NCI-H2029 (cell line): ENCODE results near the gene UNC93A.
"Not testable (repeated sequence)": the region's sequence is repeated elsewhere in the genome, so short reads cannot be mapped to it uniquely, and the experiment has no call there.

Source experiments
- DNase-seq: peaks from one replicate; lab custom pipeline; 2025; lab: John Stamatoyannopoulos, UW

Gene UNC93A

DNA sequence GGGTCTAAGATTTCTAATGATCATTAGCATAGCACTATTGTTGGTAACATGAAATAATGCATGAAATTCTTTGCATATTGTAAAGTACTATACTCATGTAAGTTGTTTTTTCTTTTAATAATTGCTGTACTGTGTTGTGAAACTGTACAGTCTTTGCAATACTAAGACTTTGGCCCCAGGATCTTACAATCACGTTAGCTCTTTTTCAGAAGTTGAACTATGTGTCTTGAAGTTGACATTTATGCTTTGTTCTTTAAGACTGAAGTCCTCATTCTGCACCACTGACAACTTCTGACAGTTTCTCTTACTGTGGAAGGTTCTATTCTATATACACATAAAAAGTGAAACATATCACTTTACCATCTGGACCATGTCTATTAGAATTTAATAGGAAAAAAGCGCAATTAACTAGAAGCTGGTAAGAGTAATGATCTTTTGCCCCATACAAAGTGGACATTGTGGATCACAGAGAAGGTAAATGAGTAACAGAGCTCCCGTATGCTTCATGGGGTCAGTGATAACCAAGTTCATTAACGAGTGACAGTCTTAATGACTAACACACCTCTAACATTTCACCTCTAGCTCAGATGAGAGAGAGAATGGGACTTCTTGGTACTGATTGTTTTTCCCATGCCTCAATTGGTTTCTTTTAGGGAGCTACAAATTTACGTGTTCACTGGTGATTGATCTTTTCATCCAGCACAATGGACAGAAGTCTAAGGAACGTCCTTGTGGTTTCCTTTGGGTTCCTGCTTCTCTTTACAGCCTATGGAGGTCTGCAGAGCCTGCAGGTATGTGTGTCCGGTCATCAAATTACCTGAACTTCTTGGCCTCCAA, at the start of gene UNC93A:
TSS of gene UNC93A (plus strand) at position 530 of the 837 bp plus-strand sequence. CDS start at position 705, 175 bp downstream.
- no peak for DNase-seq

DNA sequence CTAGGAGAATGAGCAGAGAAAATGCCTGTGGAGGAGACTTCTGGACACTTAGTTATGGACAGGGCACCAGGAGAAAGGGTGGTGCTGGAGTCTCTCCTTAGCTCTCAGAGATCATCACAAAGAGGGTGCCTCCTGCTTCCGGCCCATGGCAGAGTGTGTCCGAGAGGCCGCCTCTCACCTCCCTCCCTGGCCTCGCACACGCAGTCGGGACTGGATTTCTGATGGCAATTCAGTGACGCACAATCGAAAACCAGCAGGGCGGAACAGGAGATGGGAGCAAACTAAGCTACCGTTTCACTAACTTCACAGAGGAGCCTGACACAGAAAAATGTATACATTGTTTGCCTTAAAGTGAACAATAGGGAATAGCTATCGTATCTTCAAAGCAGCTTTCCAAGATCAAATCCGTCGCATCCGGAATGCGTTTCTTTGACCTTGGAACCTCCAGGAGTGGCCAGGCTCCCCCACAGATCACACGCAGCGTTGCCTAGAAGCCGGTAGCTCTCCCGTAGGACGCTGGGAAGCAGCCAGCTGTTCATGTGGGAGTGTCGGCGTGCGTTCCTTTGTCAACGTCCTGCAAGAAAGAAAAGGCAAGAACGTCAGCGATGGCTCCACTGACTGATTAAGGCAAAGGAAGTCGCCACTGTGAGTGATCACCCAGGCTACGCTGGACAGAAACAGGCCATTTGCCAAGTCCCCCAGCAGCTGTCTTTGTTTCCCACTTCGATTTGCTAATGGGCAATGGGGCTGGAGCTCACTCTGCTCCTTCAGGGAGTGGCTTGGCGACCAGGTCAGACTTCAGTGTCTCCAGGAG, 49.6 kb upstream of the UNC93A start:
- DNase-seq, result not testable (repeated sequence)

DNA sequence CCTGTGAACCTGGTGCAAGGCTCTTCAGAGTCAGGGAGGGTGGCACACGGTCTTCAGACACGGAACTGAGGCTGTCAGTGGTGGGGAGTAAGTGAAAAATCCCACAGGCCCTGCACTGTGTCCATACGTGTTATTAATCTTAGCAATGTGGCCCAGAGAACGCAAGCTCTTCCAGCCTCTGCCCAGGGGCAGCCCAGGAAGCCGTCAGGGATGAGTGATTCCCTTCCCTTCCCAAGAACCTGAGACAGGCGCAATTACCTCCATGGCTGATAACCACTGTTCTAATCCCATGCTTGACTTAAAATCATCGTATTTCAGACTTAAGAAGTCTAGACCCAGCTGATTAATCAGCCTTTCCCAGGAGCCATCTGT, 49.0 kb upstream of the UNC93A start:
- DNase-seq, result not testable (repeated sequence)

DNA sequence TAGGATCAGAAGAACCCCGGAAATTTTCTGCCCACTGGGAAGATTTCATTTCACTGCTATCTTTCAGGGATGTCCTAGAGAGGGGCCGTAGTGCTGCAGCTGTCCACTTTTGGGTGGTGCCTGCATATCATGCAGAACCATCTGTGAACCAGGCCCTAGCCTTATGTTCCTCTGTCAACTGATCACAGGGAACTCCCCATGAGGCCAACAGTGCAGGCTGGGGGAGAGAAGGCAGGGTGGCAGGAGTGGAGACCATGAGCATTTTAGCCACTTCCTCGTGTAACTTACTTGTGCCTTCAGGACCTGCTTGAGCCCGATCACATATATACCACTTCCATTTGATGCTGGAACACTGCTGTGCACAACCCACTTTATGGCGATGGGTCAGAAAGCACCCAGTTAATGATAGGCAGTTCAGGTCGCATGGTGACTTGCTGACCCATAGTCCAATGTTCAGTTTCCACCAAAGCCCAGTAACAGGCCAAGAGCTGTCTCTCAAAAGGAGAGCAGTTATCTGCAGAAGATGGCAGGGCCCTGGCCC, 48.5 kb upstream of the UNC93A start:
- DNase-seq, result not testable (repeated sequence)

DNA sequence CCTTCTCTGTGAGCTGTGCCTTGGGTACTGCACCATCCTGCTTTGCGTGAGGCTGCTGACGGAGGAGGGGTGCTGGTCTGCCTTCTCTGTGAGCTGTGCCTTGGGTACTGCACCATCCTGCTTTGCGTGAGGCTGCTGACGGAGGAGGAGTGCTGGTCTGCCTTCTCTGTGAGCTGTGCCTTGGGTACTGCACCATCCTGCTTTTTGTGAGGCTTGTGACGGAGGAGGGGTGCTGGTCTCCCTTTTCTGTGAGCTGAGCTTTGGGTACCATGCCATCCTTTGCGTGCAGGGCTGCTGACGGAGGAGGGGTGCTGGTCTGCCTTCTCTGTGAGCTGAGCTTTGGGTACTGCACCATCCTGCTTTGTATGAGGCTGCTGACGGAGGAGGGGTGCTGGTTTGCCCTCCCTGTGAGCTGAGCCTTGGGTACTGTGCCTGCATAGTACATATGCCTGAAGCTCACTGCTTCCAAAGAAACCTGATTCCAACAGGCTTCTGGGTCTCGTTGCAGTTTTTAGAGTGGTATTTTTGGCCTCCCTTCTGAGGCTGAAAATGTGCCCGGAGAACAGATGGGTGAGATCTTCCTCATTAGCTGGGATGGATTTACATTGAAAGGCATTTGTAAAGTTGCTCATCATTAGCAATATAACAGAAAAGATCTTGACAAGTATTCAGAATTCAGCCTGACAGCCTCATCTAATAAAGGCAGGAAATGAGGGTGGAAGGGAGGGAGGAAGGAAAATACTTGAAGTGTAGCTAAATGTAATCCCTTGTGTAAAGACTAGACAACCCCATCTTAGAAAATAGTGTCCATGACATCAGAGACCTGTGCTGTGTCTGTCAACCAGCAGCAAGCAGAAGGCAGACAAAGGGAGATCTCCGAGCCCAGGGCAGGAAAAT, 46.8 kb upstream of the UNC93A start:
- DNase-seq, result no peak

DNA sequence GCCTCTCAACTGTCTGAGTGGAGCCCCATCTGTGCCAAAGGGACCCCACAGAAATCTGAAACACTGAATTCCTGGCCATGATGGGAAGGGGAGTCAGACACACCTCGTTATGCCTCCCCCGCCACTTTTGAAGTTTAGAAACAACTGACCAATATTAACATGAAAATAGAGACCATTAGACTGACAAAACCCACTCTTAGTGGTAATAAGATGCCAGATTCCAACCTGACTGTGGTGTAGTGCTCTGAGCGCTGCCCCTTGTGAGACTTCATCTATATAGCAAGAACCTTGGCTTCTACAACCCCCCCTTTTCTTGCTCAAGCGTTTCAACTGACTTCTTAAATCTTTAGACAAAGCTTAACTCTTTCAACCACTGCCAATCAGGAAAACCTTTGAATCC, 46.1 kb upstream of the UNC93A start:
- DNase-seq, result no peak

DNA sequence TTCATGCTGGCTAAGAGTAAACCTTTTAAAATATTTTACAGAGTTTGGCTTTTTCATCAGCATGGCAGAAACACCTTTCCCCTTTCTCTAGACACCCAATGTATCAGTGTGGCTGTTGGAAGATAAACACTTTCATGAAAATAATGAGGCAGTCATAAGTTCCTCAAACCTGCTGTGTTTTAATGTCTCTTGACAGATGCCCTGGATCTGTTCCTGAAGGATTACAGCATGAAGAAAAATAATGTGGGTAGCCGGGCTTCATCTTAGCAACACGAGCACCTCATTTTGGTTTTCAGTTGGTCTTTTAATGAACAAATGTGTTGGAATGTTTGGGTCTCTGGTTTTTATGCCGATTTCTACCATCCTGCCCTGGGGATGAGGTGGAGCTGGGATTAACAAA, 45.5 kb upstream of the UNC93A start:
- no peak for DNase-seq

DNA sequence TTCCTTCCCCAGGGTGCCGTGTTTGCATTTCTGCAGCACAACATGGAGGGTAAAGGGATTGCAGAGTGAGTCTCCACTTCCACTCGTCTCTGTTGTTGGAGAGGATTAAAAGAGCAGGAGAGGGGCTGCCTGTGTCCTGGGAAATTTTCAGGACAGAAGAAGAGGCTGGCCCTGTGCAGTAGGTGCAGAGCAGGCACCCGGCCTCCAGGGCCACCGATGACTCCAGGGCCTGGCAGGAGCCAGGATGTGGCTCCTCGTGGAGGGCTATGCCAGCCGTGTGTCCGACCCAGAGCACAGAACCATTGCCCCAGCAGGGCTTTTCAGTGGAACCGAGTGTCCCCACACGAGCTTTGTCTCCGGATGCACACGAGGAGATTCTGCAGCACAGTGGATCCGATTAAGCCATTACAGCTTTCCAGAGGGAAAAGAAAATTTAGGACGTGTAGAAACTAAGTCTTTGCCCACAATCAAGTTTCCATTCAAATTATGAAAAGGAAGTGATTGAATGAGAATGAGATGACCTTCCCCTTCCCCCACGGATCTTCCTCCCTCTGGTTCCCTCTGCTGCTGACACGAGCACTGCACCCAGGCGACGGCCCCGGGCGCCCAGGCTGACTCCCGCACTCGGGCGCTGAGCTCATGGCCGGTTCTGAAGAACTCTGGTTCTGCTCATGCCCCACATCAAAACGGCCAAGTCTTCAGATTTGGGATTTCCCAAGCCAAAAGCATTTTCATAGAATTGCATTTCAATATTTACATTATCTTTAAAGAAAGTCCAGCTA, 43.1 kb upstream of the UNC93A start:
- no peak for DNase-seq

DNA sequence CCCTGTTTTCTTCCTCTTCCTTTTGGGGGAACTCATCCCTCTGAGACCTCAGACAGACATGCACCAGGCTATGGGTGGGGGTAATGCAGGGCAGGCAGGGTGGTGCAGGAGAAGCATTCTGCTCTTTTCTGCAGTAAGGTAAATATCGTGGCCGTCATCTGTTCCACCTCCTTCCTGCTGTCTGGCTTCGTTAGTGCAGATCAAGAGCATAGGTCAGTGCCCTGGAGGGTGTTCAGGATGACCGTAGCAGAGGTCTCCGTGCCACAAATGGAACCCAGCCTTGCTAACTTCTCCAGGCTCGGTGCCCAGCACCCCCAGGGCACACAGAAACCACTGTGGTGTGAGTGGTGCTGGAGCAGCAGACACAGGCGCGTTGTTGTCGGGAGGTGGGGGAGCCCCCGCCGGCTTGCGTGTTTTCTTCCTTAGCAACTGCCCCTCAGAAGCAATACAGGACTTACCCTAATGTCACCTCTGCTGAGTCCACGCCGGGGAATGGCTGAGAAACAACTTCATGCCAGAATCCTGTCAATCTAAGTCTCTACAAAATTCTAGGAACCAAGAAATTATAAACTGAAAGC, 42.1 kb upstream of the UNC93A start:
- DNase-seq, result not testable (repeated sequence)

DNA sequence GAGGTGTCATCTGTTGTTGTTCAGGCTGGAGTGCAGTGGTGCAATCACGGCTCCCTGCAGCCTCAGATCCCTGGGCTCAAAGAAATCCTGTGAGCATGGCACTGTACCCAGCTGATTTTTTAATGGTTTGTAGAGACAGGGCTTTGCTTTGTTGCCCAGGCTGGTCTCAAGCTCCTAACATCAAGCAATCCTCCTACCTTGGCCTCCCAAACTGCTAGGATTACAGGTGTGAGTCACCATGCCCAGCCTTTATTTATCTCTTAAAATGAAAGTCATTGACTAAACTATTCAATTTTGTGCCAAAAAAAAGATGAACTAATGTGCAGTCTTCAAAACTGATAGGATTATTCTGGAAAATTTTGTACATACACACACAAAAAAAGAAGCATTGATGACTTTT, 38.8 kb upstream of the UNC93A start:
- DNase-seq, result no peak

DNA sequence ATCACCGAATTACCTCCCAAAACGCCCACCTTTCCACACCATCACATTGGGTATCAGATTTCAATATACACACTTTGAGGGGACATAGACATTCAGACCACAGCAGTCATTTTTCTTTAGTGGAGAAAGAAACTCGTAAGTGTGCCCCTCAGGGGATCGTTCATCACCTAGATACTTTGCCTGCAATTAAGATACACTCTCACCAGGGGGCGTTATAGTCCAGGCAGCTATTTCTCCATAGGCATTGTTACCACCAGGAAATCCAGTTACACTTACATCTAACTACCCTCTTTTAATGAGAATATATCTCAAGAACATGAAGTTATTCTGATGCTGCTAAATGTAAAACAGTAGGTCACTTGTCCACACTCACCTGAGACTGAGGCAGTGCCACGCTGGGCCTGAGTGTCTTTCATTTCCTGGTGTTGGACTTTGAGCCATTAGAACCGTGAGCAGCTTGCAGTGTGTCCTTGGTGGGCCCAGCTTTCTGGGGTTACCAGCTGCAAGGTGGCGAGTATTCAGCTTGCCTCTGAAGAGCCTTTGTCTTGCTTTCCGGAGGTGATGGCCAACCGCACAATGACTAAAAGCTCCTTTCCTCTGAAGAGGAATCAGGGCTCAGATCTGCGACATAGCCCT, 35.1 kb upstream of the UNC93A start:
- no peak for DNase-seq

DNA sequence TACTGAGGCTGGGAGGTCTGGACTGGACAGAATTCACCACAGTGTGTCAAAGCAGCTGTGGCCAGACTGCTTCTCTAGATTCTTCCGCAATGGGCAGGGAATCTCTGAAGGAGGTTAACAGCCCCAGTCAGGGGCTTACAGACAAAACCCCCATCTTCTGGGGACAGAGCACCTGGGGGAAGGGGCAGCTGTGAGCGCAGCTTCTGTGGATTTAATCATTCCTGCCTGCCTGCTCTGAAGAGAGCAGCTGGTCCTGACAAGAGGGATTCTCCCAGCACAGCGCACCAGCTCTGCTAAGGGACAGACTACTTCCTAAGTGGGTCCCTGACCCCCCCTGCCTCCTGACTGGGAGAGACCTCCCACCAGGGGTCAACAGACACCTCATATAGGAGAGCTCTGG, 32.5 kb upstream of the UNC93A start:
- no peak for DNase-seq

DNA sequence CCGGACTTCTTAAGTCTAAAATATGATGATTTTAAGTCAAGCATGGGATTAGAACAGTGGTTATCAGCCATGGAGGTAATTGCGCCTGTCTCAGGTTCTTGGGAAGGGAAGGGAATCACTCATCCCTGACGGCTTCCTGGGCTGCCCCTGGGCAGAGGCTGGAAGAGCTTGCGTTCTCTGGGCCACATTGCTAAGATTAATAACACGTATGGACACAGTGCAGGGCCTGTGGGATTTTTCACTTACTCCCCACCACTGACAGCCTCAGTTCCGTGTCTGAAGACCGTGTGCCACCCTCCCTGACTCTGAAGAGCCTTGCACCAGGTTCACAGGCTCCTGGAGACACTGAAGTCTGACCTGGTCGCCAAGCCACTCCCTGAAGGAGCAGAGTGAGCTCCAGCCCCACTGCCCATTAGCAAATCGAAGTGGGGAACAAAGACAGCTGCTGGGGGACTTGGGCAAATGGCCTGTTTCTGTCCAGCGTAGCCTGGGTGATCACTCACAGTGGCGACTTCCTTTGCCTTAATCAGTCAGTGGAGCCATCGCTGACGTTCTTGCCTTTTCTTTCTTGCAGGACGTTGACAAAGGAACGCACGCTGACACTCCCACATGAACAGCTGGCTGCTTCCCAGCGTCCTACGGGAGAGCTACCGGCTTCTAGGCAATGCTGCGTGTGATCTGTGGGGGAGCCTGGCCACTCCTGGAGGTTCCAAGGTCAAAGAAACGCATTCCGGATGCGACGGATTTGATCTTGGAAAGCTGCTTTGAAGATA, 24.9 kb upstream of the UNC93A start:
- DNase-seq, result not testable (repeated sequence)

DNA sequence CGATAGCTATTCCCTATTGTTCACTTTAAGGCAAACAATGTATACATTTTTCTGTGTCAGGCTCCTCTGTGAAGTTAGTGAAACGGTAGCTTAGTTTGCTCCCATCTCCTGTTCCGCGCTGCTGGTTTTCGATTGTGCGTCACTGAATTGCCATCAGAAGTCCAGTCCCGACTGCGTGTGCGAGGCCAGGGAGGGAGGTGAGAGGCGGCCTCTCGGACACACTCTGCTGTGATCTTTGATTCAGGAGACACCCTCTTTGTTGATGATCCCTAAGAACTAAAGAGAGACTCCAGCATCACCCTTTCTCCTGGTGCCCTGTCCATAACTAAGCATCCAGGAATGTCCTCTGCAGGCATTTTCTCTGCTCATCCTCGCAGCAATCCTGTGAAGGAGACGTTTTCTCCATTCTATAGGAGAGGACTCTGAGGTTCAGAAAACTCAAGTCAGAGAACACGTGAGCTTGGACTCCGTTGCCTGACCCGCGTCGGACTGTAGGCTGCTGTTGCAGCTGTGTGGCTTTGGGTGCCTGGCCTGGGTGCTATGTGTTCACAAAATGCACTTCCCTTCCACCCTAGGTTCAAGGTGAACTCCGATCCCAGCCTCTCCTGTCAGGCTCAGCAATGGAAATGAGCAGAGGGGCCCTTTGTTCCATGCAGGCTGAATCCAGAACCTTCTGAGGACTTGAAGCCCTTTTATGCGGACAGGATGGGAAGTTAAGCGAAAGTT, 24.1 kb upstream of the UNC93A start:
- DNase-seq, result no peak

DNA sequence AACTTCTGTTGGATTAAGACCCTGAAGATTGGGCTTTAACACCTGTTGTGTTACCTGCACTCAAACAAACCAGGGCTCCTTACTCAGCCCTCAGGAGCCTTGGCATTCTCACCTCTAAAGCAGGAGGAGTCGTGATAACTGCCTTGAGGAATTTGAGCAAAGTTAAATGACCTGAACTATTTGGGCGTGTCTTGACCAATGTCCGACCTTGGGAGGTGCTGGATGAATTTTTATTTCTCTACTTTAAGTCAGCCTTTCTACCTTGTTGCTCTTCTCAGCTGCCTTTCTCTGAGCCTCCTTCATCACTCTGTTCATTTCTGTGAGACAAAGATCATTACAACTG, 23.6 kb upstream of the UNC93A start:
- DNase-seq, result not testable (repeated sequence)

DNA sequence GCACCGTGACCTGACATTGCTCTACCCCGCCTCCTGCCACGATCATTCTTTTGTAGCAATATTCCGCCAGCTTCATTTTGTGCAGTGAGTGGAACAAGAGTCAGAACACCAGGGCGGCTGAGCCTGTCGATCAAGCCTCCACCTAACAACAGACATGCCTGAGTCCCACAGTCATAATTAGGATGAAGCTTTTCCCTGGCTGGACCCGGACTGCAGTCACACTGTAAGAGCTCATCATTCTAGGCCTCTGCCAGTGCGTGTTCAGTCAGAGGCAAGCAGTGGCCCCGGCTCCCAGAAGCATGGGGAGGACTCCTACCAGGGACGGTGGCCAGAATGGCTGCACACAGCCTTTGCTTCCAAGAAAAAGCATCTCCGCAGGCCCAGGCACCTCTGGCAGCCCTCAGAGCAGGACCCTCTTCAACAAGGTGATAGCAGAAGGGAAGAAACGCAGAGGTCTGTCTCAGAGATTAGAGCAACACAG, 23.2 kb upstream of the UNC93A start:
- no peak for DNase-seq

DNA sequence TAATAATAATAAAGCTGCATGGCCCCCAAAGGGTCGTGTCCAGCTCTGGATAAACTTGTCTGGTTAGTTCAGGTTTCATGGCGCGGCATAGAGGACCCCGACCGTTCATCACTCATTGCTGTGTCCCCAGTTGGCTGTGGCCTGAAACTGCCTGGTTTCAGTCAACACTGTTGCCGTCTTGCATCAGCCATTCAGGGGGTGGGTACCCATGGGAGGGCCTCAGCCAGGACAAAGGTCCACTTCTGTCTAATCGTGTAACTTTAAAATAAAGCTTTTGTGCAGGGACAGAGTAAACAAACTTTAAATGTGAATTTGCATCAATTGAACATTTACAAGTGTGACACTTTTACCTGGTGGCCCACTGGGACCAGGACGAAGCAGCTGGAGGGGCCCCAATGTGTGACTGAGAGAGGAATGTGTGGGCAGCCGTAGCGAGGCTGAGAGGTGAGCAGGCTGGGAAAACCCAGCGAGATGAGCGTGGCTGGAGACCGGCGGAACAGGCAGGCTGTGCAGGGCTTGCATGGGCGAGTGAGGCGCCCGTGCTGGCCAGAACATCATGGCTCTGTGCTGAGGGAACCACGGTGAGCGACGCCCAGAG, 22.3 kb upstream of the UNC93A start:
- DNase-seq, result no peak
